SK-N-MC (cell line): ENCODE data around the gene MOSPD3.

Experiments
- EZH2 ChIP-seq: fragments of 200-600 bp; sonication (generic); IDR thresholded peaks from one replicate; pipeline ENCODE4 v1.6.1; 2017; ENCODE audit warnings: antibody characterized with exemption
- FOXP2 ChIP-seq: optimal IDR thresholded peaks from 2 replicates; pipeline ENCODE3; 2011; ENCODE audit warnings: mild to moderate bottlenecking, moderate library complexity; ENCODE audit not compliant: insufficient read depth; ENCODE audit errors: extremely low read length, control extremely low read depth
- POLR2AphosphoS5 ChIP-seq: IDR thresholded peaks from 2 replicates; pipeline ENCODE4 v1.6.1; 2012; ENCODE audit warnings: mild to moderate bottlenecking, low read depth, low read length, borderline replicate concordance

DNA sequence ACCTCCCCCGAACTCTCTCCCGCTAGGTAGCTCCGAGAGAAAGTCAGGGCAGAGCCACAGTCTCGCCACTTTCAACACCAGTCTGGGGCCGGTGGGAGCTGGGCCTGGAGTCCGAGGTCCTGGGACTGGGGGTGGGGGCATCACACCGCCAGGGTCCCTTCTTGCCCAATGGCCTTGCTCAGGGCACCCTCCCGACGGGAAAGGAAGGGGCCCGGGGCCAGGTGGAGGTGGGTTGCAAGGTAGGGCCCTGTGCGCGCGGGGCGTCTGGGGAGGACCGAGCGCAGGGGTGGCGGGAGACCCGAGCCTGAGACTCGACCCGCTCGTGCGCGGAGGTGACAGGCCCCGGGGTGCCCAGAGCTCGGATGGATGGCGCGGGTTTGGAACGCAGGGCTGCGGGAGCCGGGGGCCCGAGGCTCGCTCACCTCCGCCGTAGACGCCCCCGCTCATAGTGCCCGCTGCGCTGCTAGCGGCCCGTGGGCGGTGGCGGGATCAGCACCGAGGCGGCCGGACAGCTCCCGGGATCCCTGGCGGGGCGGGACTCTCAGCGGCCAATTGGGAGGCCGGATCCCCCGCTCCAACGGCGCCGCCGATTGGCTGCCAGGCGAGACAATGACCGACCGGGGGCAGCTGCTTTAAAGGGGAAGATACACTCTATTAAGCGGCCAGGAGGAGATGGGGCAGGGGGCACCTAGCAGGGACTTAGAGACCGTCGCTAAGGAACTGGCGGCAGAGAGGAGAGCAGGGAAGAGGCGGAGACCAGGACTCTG is 43.8 kb downstream of the MOSPD3 start, which contains the start of gene ACTL6B:
- TF ChIP-seq EZH2 (no peak), POLR2AphosphoS5 (no peak), FOXP2 (no peak)
